Neural cell (in vitro differentiated cells): ENCODE results near the gene ZNF70. TPM values are rescaled to one million over a fixed set of nuclear protein-coding genes. Genes with fewer than 3 reads are reported as not detected.

Experiments
- H2AFZ ChIP-seq: fragments of 200-600, 300-800 bp; sonication (generic), shearing (Covaris generic); 2 replicates; pipeline ENCODE4 v1.6.0; 2014; ENCODE audit warnings: low read depth, mild to moderate bottlenecking, antibody characterized with exemption, low read length, moderate library complexity
- H3F3A ChIP-seq: fragments of 200-600 bp; shearing (Covaris generic); 2 replicates; pipeline ENCODE4 v1.6.1; 2016; ENCODE audit warnings: mild to moderate bottlenecking, moderate library complexity, mixed read lengths, antibody characterized with exemption, low read length; ENCODE audit not compliant: insufficient read depth, poor library complexity, severe bottlenecking
- H3K27ac ChIP-seq: fragments of 200-600, 300-800 bp; sonication (generic), shearing (Covaris generic); 2 replicates; pipeline ENCODE4 v1.5.1; 2014; ENCODE audit warnings: mild to moderate bottlenecking, low read length, moderate library complexity
- H3K27me3 ChIP-seq: fragments of 300-800, 200-600 bp; sonication (generic), shearing (Covaris generic); 2 replicates; pipeline ENCODE4 v1.6.0; 2014; ENCODE audit warnings: mild to moderate bottlenecking, low read depth, low read length, moderate library complexity; ENCODE audit not compliant: insufficient read depth
- H3K36me3 ChIP-seq: fragments of 300-800, 200-600 bp; sonication (generic), shearing (Covaris generic); 2 replicates; pipeline ENCODE4 v1.5.1; 2014; ENCODE audit warnings: mild to moderate bottlenecking, antibody characterized with exemption, low read length, moderate library complexity; ENCODE audit not compliant: insufficient read depth
- H3K4me2 ChIP-seq: fragments of 300-800, 200-600 bp; sonication (generic), shearing (Covaris generic); 2 replicates; pipeline ENCODE4 v1.6.0; 2014; ENCODE audit warnings: mild to moderate bottlenecking, low read length
- H3K4me3 ChIP-seq: fragments of 300-800, 200-600 bp; sonication (generic), shearing (Covaris generic); 2 replicates; pipeline ENCODE4 v1.5.1; 2014; ENCODE audit warnings: mild to moderate bottlenecking, low read length, moderate library complexity
- H3K79me2 ChIP-seq: fragments of 200-600 bp; shearing (Covaris generic); replicated peaks from 2 replicates; pipeline ENCODE4 v1.6.0; 2014; ENCODE audit warnings: mild to moderate bottlenecking, low read length, moderate library complexity; ENCODE audit not compliant: insufficient read depth
- H3K9ac ChIP-seq: fragments of 300-800, 200-600 bp; sonication (generic), shearing (Covaris generic); 2 replicates; pipeline ENCODE4 v1.6.1; 2016; ENCODE audit warnings: mild to moderate bottlenecking, low read length, mixed read lengths
- H3K9me2 ChIP-seq: fragments of 200-600 bp; shearing (Covaris generic); 2 replicates; pipeline ENCODE4 v1.6.1; 2016; ENCODE audit warnings: mild to moderate bottlenecking, low read length, mixed read lengths; ENCODE audit not compliant: insufficient read depth
- H3K9me3 ChIP-seq: fragments of 200-600, 300-800 bp; sonication (generic), shearing (Covaris generic); 2 replicates; pipeline ENCODE4 v1.6.1; 2016; ENCODE audit warnings: mild to moderate bottlenecking, mixed run types, low read length, moderate library complexity, mixed read lengths
- H4K20me1 ChIP-seq: fragments of 200-600 bp; shearing (Covaris generic); 2 replicates; pipeline ENCODE4 v1.6.1; 2016; ENCODE audit warnings: mild to moderate bottlenecking, mixed run types; ENCODE audit not compliant: insufficient read depth
- CTCF ChIP-seq: fragments of 450-650 bp; IDR thresholded peaks from 2 replicates; pipeline ENCODE4 v1.5.1; 2014; ENCODE audit warnings: antibody characterized with exemption, mild to moderate bottlenecking, moderate library complexity; ENCODE audit not compliant: poor library complexity, severe bottlenecking
- EP300 ChIP-seq: fragments of 450-650 bp; conservative IDR thresholded peaks from 2 replicates; pipeline ENCODE4 v1.6.1; 2014; ENCODE audit warnings: antibody characterized with exemption, mild to moderate bottlenecking, moderate library complexity; ENCODE audit not compliant: poor library complexity, severe bottlenecking
- EZH2 ChIP-seq: fragments of 200-600, 300-800 bp; shearing (Covaris generic), sonication (generic); IDR thresholded peaks from 2 replicates; pipeline ENCODE4 v1.6.1; 2014; ENCODE audit warnings: antibody characterized with exemption, low read length, borderline replicate concordance, mild to moderate bottlenecking; ENCODE audit not compliant: insufficient read depth, poor library complexity, severe bottlenecking
- MXI1 ChIP-seq: fragments of 450-650 bp; conservative IDR thresholded peaks from 2 replicates; pipeline ENCODE4 v1.6.1; 2014; ENCODE audit warnings: antibody characterized with exemption, mild to moderate bottlenecking; ENCODE audit not compliant: poor library complexity, severe bottlenecking
- POLR2AphosphoS5 ChIP-seq: IDR thresholded peaks from 2 replicates; pipeline ENCODE4 v1.6.1; 2012
- RAD21 ChIP-seq: fragments of 450-650 bp; conservative IDR thresholded peaks from 2 replicates; pipeline ENCODE4 v1.6.1; 2014; ENCODE audit warnings: antibody characterized with exemption, mild to moderate bottlenecking, moderate library complexity
- REST ChIP-seq: IDR thresholded peaks from 2 replicates; pipeline ENCODE4 v1.6.1; 2012; ENCODE audit warnings: borderline replicate concordance
- SMC3 ChIP-seq: fragments of 450-650 bp; conservative IDR thresholded peaks from 2 replicates; pipeline ENCODE4 v1.6.1; 2014; ENCODE audit warnings: antibody characterized with exemption, mild to moderate bottlenecking, moderate library complexity; ENCODE audit not compliant: poor library complexity
- TAF1 ChIP-seq: IDR thresholded peaks from 2 replicates; pipeline ENCODE4 v1.6.1; 2012; ENCODE audit warnings: low read depth
- polyA plus RNA-seq: library from polyadenylated mRNA; depleted of rRNA; stranded (reverse); fragments of >200 nt; gene quantifications from 2 replicates; pipeline ENCODE4 v1.2.3, GENCODE V29; 2014

The ZNF70 gene
- polyA plus RNA-seq, 1 donor from 2014 or later: 1.3 TPM

GRCh38 chr22:23782252-23782651 is 31.3 kb upstream of the ZNF70 start:
- Histone ChIP-seq H3K4me2 (no peak overlapping the region), H3K79me2 (no peaks in the 10 kb centered on the region), H3F3A (no peaks in the 10 kb centered on the region), H3K36me3 (no peaks in the 10 kb centered on the region), H2AFZ (no peak overlapping the region), H3K4me3 (no peak overlapping the region), H3K27ac (no peak overlapping the region), H3K27me3 (no peaks in the 10 kb centered on the region), H3K9me2 (no peaks in the 10 kb centered on the region), H3K9me3 (no peaks in the 10 kb centered on the region), H4K20me1 (no peaks in the 10 kb centered on the region), H3K9ac (no peak overlapping the region)
- TF ChIP-seq SMC3 (no peak), MXI1 (no peak), EZH2 (no peak), REST (no peak), EP300 (no peak), TAF1 (no peak), CTCF (no peak), POLR2AphosphoS5 (no peak), RAD21 (no peak)

DNA sequence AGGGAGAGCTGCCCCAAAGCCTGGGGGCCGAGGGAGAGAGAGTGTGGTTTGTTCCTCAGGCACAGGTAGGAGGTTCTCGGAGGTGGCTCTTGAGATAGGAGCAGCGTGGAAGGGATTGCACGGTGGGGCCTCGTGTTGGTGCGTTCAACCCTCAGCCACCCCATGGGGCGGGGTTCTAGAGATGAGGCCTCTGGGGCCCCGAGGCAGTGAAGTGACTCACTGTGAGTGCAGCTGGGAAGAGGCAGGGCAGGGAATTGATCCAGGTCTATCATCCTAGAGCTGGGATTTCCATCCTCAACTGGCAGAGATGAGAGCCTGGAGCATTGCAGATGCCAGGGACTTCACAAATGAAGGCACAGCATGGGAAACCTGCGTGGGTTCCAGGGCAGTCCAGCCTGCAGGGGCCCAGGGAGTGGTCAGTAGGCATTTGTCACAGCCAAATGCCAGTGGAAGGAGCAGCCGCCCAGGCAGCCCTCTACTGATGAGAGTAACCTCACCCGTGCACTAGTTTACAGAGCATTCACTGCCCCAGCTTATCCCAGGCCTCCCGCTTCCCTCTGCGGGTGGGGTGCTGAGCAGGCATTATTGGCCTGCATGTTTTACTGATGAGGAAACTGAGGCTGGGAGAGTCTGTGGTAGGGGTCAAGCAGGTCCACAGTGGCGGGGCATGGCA is 30.7 kb upstream of the ZNF70 start:
- H3K4me3 ChIP-seq: no peak overlapping the region
- no peaks in the 10 kb centered on the region for H3K79me2 ChIP-seq
- H2AFZ ChIP-seq: no peak overlapping the region
- no peaks in the 10 kb centered on the region for H3K27me3 ChIP-seq
- TF ChIP-seq RAD21 (no peak), EP300 (no peak), TAF1 (no peak), SMC3 (no peak), REST (no peak), POLR2AphosphoS5 (no peak), EZH2 (no peak)
- H3F3A ChIP-seq: no peaks in the 10 kb centered on the region
- no peak overlapping the region for H3K27ac ChIP-seq
- no peaks in the 10 kb centered on the region for H3K9me2 ChIP-seq
- H3K4me2 ChIP-seq: no peak overlapping the region
- no peaks in the 10 kb centered on the region for H3K9me3 ChIP-seq
- no peak overlapping the region for H3K9ac ChIP-seq
- H4K20me1 ChIP-seq: no peaks in the 10 kb centered on the region
- H3K36me3 ChIP-seq: no peaks in the 10 kb centered on the region
